GM12892 (cell line): ENCODE data around the gene PPP3R2.

Experiments used
- POLR2A ChIP-seq: IDR thresholded peaks from 2 replicates; pipeline ENCODE4 v1.6.1; 2011; ENCODE audit warnings: low read depth, low read length, control low read depth
- POLR2AphosphoS5 ChIP-seq: IDR thresholded peaks from 2 replicates; pipeline ENCODE4 v1.6.1; 2011; ENCODE audit warnings: low read depth, low read length, control low read depth
- TAF1 ChIP-seq: IDR thresholded peaks from 2 replicates; pipeline ENCODE4 v1.6.1; 2011; ENCODE audit warnings: low read depth, mild to moderate bottlenecking, control low read depth, low read length, borderline replicate concordance

- TF ChIP-seq POLR2A (no peak), POLR2AphosphoS5 (no peak), TAF1 (no peak)
Observed at GRCh38 chr9:101582553-101582952, 12.2 kb downstream of the PPP3R2 start.
